ENCODE results near the gene GORAB. TPM values are rescaled to one million over a fixed set of nuclear protein-coding genes. Genes with fewer than 3 reads are reported as not detected.

GORAB gene
- total RNA-seq, 1 experiment from 2014 or later = 10.9 TPM

DNA sequence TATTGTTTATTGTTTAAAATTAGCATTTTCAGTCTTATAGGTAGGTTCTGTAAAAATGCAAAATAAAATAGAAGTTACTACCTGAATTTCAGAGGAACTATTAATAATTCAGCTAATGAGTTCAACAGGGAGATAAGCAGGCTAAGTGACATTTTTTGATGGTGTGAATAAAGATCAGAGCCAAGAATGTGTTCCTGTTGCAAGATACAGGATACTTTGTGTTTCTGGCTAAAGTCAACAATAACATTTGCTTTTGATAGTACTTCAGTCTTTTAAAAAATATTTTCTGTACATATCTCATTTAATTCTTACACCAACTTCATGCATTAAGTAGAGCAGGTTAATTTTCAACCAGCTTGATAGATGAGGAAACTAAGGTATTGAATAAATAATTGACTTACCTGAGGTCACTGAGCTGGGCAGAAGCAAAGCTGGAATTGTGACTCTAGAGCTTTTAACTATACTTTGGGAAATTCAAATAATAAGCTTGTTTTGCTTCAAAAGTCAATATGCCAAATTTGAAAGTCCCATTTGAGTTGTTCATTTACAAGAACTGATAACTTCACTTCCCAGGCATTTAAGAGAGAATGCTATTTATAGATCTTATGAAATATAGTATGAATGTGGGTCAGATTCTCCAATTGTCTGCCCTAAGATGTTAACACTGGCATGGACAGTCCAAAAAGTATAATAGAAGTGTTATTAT is 6.0 kb downstream of the GORAB start:
- Histone ChIP-seq H3K4me1 (ENCODE audit: insufficient read depth, low read length, poor library complexity, severe bottlenecking) (peaks cover 4% of the 10 kb centered on the region), H3K9me3 (ENCODE audit: low read depth, low read length, poor library complexity, severe bottlenecking) (no peaks in the 10 kb centered on the region), H3K4me3 (ENCODE audit: low read depth, low read length, poor library complexity, severe bottlenecking) (no peak overlapping the region), H3K36me3 (ENCODE audit: insufficient read depth, low read length, poor library complexity, severe bottlenecking) (peaks cover 22% of the 10 kb centered on the region), H3K27ac (ENCODE audit: low read depth, low read length, poor library complexity, severe bottlenecking) (no peak overlapping the region), H3K27me3 (replicated peaks; ENCODE audit: insufficient read depth, low read depth, low read length, poor library complexity) (no peaks in the 10 kb centered on the region)
- DNase-seq (ENCODE audit: low spot score) = no peak
- TF ChIP-seq, protein P1, sequence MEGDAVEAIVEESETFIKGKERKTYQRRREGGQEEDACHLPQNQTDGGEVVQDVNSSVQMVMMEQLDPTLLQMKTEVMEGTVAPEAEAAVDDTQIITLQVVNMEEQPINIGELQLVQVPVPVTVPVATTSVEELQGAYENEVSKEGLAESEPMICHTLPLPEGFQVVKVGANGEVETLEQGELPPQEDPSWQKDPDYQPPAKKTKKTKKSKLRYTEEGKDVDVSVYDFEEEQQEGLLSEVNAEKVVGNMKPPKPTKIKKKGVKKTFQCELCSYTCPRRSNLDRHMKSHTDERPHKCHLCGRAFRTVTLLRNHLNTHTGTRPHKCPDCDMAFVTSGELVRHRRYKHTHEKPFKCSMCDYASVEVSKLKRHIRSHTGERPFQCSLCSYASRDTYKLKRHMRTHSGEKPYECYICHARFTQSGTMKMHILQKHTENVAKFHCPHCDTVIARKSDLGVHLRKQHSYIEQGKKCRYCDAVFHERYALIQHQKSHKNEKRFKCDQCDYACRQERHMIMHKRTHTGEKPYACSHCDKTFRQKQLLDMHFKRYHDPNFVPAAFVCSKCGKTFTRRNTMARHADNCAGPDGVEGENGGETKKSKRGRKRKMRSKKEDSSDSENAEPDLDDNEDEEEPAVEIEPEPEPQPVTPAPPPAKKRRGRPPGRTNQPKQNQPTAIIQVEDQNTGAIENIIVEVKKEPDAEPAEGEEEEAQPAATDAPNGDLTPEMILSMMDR (conservative IDR thresholded peaks at IDR 0.05; ENCODE audit: low read depth, low read length) = no peak
- no peak for TF ChIP-seq EZH2 (IDR thresholded peaks at IDR 0.05; ENCODE audit: borderline replicate concordance, low read depth, low read length, poor library complexity, severe bottlenecking)
- ChIA-PET POLR2A (ENCODE audit: low non-redundant PET) (no interaction called here), CTCF (no interaction called here)
- no TSS peak for BruUV-seq (replicated peaks)
- intact Hi-C loops (cut with micrococcal nuclease; ENCODE audit: unreplicated experiment) = no loop called here

- H3K27me3 ChIP-seq (replicated peaks; ENCODE audit: insufficient read depth, low read depth, low read length, poor library complexity) = no peaks in the 10 kb centered on the region
- H3K27ac ChIP-seq (ENCODE audit: low read depth, low read length, poor library complexity, severe bottlenecking) = no peak overlapping the region
- no peak overlapping the region for H3K4me3 ChIP-seq (ENCODE audit: low read depth, low read length, poor library complexity, severe bottlenecking)
- TF ChIP-seq EZH2 (IDR thresholded peaks at IDR 0.05; ENCODE audit: borderline replicate concordance, low read depth, low read length, poor library complexity, severe bottlenecking) = no peak
- TF ChIP-seq, protein P1 (conservative IDR thresholded peaks at IDR 0.05; ENCODE audit: low read depth, low read length) = no peak
- H3K36me3 ChIP-seq (ENCODE audit: insufficient read depth, low read length, poor library complexity, severe bottlenecking) = peaks cover 23% of the 10 kb centered on the region
- ChIA-PET POLR2A (ENCODE audit: low non-redundant PET) (no interaction called here), CTCF (no interaction called here)
- no peaks in the 10 kb centered on the region for H3K9me3 ChIP-seq (ENCODE audit: low read depth, low read length, poor library complexity, severe bottlenecking)
- no TSS peak for BruUV-seq (replicated peaks)
- intact Hi-C loops (cut with micrococcal nuclease; ENCODE audit: unreplicated experiment) = no loop called here
- H3K4me1 ChIP-seq (ENCODE audit: insufficient read depth, low read length, poor library complexity, severe bottlenecking) = peaks cover 4% of the 10 kb centered on the region
- no peak for DNase-seq (ENCODE audit: low spot score)
Measured at GRCh38 chr1:170538687-170539086, 6.7 kb downstream of the GORAB start.

DNA sequence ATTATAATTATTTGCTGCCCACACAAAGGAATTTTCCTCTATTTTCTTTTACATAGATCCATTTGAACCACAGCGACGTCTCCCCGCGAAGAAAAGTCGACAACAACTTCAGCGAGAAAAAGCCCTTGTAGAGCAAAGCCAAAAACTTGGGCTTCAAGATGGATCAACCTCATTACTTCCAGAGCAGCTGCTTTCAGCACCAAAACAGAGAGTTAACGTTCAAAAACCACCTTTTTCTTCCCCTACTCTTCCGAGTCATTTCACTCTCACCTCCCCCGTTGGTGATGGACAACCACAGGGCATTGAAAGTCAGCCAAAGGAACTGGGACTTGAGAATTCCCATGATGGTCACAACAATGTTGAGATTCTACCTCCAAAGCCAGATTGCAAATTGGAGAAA is 7.2 kb downstream of the GORAB start:
- POLR2A ChIA-PET (ENCODE audit: low non-redundant PET) = no interaction called here
- no peak overlapping the region for H3K4me3 ChIP-seq (ENCODE audit: low read depth, low read length, poor library complexity, severe bottlenecking)
- no peak overlapping the region for H3K27ac ChIP-seq (ENCODE audit: low read depth, low read length, poor library complexity, severe bottlenecking)
- H3K36me3 ChIP-seq (ENCODE audit: insufficient read depth, low read length, poor library complexity, severe bottlenecking) = peaks cover 23% of the 10 kb centered on the region
- no peak for TF ChIP-seq EZH2 (IDR thresholded peaks at IDR 0.05; ENCODE audit: borderline replicate concordance, low read depth, low read length, poor library complexity, severe bottlenecking)
- TF ChIP-seq, protein P1 (conservative IDR thresholded peaks at IDR 0.05; ENCODE audit: low read depth, low read length) = no peak
- no peaks in the 10 kb centered on the region for H3K9me3 ChIP-seq (ENCODE audit: low read depth, low read length, poor library complexity, severe bottlenecking)
- peaks cover 4% of the 10 kb centered on the region for H3K4me1 ChIP-seq (ENCODE audit: insufficient read depth, low read length, poor library complexity, severe bottlenecking)
- BruUV-seq (replicated peaks) = no TSS peak
- intact Hi-C loops (cut with micrococcal nuclease; ENCODE audit: unreplicated experiment) = no loop called here
- CTCF ChIA-PET = no interaction called here
- H3K27me3 ChIP-seq (replicated peaks; ENCODE audit: insufficient read depth, low read depth, low read length, poor library complexity) = no peaks in the 10 kb centered on the region
- DNase-seq (ENCODE audit: low spot score) = no peak

Measured in A673 (cell line).